Stimulated activated CD4-positive, alpha-beta T cell treated with anti-CD3 and anti-CD28 coated beads, Interleukin-1b, Interleukin-23, amount 100 ng/mL, for 4 hours (primary cell): ENCODE data around the gene ENKD1.

ENCODE experiments used
- DNase-seq, 2 donors: peaks; one replicate each; pipeline ENCODE4 v3.0.0-alpha.2; 2020; ENCODE audit warnings: low read depth in 2 of 2

Gene ENKD1

DNA sequence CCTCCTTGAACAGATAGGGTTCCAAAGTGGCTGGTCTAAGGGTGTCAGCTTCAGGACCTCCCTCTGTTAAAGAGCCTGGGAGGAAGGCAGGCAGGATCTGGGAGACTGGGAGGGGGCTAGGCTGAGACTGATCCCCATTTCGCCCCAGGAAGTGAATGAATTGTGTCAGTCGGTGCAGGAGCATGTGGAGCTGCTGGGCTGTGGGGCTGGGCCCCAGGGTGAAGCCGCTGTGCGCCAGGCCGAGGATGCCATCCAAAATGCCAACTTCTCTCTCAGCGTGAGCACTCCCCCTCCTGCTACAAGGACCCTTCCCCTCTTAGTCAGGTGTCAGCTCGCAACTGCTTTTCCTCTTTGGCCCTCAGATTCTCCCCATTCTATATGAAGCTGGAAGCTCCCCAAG, 15.5 kb downstream of the ENKD1 start:
- DNase-seq: no peak

DNA sequence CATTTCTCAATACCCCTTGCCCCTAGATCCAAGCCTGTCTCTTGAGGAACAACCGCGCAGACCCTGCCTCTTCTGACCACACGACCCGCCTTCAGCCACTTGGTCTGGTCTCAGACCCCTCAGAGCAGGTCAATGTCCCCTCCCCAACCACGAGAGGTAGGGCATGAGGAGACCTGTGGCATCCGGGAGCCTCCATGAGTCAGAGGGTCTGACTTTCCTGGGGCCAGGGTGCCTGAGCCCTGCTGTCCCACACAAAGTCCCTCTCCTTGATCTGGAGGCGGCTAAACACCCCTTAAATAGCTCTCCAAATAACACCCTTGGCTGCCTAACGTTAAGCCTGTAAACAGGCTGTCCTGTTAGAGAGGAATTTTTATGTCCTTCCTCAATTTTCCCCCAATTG, 16.5 kb downstream of the ENKD1 start:
- no peak for DNase-seq

GRCh38 chr16:67649494-67649931, 17.0 kb downstream of the ENKD1 start:
- DNase-seq: no peak

GRCh38 chr16:67648764-67649407, 17.7 kb downstream of the ENKD1 start:
- no peak for DNase-seq

GRCh38 chr16:67648088-67648763, 18.3 kb downstream of the ENKD1 start:
- DNase-seq: no peak

GRCh38 chr16:67647681-67648080, 18.9 kb downstream of the ENKD1 start:
- DNase-seq: no peak

- no peak for DNase-seq
Measured at GRCh38 chr16:67647111-67647651, 19.4 kb downstream of the ENKD1 start.

DNA sequence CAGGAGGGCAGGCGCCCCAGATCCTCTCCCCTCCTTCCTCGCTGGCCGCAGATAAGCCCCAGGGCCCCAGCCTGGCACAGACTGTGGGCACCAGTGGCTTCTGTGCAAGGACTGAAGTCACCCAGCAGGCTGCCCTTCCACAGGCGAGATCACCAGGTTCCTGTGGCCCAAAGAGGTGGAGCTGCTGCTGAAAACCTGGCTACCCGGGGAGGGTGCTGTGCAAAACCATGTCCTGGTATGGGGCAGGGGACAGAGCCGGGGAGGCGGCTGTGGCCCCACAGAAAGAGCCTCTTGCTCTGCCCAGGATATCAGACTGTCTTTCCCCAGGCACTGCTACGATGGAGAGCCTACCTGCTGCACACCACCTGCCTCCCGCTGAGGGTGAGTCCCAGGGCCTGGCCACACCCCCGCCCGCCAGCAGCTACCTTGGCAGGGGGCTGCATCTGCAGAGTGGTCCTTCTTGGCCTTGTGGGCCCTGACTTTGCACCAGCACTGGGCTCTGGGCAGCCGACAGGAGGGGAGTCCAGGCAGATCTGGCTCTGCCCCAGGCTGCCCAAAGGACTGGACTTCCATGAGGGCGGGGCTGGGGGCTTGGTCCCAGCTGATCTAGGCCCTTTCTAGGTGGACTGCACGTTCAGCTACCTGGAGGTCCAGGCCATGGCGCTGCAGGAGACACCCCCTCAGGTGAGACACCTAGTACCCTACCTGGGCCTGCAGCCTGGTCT, 21.0 kb downstream of the ENKD1 start:
- no peak for DNase-seq

- no peak for DNase-seq
Measured at GRCh38 chr16:67644038-67644437, 22.5 kb downstream of the ENKD1 start.

- no peak for DNase-seq
Measured at GRCh38 chr16:67641779-67642708, 24.5 kb downstream of the ENKD1 start.

GRCh38 chr16:67637625-67638024, 28.9 kb downstream of the ENKD1 start:
- DNase-seq: no peak

GRCh38 chr16:67636713-67637112, 29.8 kb downstream of the ENKD1 start:
- no peak for DNase-seq

DNA sequence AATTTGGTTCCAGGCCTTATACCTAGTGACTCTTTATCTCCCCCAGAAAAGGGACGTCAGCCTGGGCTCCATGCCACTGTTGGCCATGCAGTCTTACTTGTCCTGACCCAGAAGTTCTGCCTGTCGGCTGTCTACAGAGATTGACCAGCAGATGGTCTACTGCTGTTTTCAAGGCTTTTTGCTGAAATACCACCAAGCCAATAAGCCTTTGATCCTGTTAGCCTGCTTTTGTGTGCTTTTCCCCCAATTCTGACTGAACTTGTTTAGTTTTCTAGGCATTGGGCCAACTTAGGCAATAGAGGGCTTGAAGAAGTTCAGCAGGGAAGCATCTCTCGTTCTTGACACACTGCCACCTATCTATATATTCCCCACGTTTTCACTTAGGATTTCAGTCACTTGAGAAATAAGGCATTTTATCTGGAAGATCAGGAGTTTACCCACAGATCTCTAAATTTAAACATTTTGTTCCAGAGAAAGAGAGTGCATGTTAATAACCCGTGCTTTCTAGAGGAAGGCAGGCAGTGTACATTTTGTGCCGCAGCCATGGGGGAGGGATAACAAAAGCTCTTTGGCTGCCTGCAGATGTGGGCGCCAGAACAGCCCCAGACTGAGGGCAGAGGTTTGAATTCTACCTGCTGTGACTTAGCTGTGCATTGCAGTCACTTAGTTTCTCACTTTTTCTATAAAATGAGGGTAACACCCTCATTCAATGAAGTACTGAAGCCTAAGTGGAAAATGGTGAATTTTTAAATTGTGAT, 34.0 kb downstream of the ENKD1 start:
- DNase-seq: no peak

DNA sequence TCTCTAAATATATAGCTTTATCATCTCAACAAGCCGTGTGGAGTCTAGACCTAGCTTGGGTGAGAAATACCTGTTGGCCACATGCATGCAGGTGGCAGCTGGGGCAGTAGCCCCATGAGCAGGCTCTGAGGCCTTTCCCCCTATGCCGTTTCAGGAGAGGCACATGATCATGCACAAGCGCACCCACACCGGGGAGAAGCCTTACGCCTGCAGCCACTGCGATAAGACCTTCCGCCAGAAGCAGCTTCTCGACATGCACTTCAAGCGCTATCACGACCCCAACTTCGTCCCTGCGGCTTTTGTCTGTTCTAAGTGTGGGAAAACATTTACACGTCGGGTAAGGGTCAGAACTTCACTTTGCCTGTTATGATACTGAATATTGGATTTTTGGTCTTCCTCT, 38.3 kb downstream of the ENKD1 start:
- DNase-seq: no peak

- no peak for DNase-seq
Measured at GRCh38 chr16:67613808-67614207, 52.7 kb downstream of the ENKD1 start.
